OCI-LY3 (cell line): ENCODE data around the gene DELE1.

ENCODE experiments used
- H2AFZ ChIP-seq: fragments of 200-600, 300-600 bp; shearing (Covaris generic); 2 replicates; pipeline ENCODE4 v1.6.0; 2014; ENCODE audit warnings: antibody characterized with exemption, low read depth, low read length
- H3K27ac ChIP-seq: fragments of 200-600, 300-600 bp; sonication (generic); 2 replicates; pipeline ENCODE4 v1.5.1; 2014; ENCODE audit warnings: mild to moderate bottlenecking, low read length, moderate library complexity, mixed read lengths
- H3K27me3 ChIP-seq: fragments of 200-600, 300-600 bp; sonication (generic); 2 replicates; pipeline ENCODE4 v1.6.1; 2014; ENCODE audit warnings: low read depth, low read length, mixed read lengths
- H3K36me3 ChIP-seq: fragments of 200-600, 300-600 bp; sonication (generic); replicated peaks from 2 replicates; pipeline ENCODE3; 2014; ENCODE audit warnings: low read depth, low read length, mixed read lengths
- H3K4me1 ChIP-seq: fragments of 300-600, 200-600 bp; sonication (generic); 2 replicates; pipeline ENCODE4 v1.6.1; 2014; ENCODE audit warnings: low read length, mixed read lengths
- H3K4me2 ChIP-seq: fragments of 200-600, 300-600 bp; sonication (generic); 2 replicates; pipeline ENCODE4 v1.6.1; 2014; ENCODE audit warnings: low read length, mixed read lengths
- H3K4me3 ChIP-seq: fragments of 300-600, 200-600 bp; sonication (generic); 2 replicates; pipeline ENCODE4 v1.5.1; 2014; ENCODE audit warnings: antibody characterized with exemption, mild to moderate bottlenecking, low read length, moderate library complexity
- H3K79me2 ChIP-seq: fragments of 300-600, 200-600 bp; shearing (Covaris generic); 2 replicates; pipeline ENCODE4 v1.6.1; 2014; ENCODE audit warnings: mild to moderate bottlenecking, low read length, mixed read lengths
- H3K9ac ChIP-seq: fragments of 300-600, 200-600 bp; shearing (Covaris generic); 2 replicates; pipeline ENCODE4 v1.6.0; 2014; ENCODE audit warnings: mild to moderate bottlenecking, low read length, moderate library complexity
- H3K9me3 ChIP-seq: fragments of 200-600, 300-600 bp; shearing (Covaris generic); 2 replicates; pipeline ENCODE4 v1.6.1; 2014; ENCODE audit warnings: low read length, mixed read lengths; ENCODE audit not compliant: insufficient read depth
- H4K20me1 ChIP-seq: fragments of 200-600, 300-600 bp; sonication (generic); 2 replicates; pipeline ENCODE4 v1.6.1; 2016; ENCODE audit warnings: low read length, mixed read lengths; ENCODE audit not compliant: insufficient read depth
- EZH2phosphoT487 ChIP-seq: fragments of 200-600 bp; shearing (Covaris generic); IDR thresholded peaks from 2 replicates; pipeline ENCODE4 v1.6.1; 2018; ENCODE audit warnings: antibody characterized with exemption, mixed run types, low read depth
- TF ChIP-seq, protein P1 (sequence below): fragments of 200-600, 300-600 bp; sonication (generic); IDR thresholded peaks from 2 replicates; pipeline ENCODE4 v1.5.1; 2014; ENCODE audit warnings: antibody characterized with exemption, low read length, low read depth

The DELE1 gene, protein sequence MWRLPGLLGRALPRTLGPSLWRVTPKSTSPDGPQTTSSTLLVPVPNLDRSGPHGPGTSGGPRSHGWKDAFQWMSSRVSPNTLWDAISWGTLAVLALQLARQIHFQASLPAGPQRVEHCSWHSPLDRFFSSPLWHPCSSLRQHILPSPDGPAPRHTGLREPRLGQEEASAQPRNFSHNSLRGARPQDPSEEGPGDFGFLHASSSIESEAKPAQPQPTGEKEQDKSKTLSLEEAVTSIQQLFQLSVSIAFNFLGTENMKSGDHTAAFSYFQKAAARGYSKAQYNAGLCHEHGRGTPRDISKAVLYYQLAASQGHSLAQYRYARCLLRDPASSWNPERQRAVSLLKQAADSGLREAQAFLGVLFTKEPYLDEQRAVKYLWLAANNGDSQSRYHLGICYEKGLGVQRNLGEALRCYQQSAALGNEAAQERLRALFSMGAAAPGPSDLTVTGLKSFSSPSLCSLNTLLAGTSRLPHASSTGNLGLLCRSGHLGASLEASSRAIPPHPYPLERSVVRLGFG

DNA sequence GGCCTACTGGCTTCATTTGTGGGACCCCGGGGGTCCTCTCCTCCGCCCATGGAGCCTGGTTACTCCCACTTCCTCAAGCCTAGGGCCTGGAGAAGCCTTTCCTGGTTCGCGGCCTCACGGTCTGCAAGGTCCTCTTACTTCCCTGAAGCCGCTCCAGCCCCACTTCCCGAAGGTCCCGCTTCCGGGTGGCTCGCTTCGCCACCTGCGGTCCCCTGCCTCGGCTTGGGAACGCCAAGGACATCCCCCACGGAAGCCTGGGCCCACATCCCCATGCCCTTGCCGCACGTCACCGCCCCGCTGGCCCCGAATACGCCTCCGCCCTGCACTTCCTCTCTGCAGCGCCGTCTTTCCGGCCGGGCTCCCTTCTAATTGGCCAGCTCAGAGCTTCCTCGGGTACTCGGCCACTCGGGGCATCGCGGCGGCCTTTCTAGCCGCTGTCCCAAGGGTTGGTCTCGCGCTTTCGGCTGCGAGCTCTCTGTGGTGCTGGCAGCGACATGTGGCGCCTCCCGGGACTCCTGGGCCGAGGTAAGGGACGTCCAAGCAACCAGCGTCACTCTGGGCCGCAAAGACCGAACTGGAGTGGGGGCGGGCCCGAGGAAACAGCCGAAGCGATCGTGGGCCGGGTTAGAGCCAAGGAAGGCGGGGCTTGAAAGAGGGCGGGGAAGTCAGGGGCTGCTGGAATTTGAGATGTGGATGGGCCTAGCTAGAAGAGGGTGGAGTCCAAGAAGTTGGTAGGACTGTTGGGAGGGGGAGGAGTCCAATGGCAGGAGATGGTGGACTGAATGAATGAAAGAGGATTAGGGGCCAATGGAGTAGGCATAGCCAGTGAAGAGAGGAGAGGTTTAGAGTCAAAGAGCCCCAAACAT, at the start of gene DELE1:
TSS of gene DELE1 (plus strand) at position 424 of the 866 bp plus-strand sequence. CDS start at position 495, 71 bp downstream.
- TF ChIP-seq EZH2phosphoT487 = no peak
- TF ChIP-seq, protein P1, sequence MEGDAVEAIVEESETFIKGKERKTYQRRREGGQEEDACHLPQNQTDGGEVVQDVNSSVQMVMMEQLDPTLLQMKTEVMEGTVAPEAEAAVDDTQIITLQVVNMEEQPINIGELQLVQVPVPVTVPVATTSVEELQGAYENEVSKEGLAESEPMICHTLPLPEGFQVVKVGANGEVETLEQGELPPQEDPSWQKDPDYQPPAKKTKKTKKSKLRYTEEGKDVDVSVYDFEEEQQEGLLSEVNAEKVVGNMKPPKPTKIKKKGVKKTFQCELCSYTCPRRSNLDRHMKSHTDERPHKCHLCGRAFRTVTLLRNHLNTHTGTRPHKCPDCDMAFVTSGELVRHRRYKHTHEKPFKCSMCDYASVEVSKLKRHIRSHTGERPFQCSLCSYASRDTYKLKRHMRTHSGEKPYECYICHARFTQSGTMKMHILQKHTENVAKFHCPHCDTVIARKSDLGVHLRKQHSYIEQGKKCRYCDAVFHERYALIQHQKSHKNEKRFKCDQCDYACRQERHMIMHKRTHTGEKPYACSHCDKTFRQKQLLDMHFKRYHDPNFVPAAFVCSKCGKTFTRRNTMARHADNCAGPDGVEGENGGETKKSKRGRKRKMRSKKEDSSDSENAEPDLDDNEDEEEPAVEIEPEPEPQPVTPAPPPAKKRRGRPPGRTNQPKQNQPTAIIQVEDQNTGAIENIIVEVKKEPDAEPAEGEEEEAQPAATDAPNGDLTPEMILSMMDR = no peak
- Histone ChIP-seq H3K36me3 (peaks cover 8% of the 10 kb centered on the region), H3K4me3 (peak within 1 kb of the TSS; percentile 97), H3K9ac (peak within 1 kb of the TSS; percentile 97), H3K9me3 (no peaks in the 10 kb centered on the region), H2AFZ (peak within 1 kb of the TSS; percentile 95), H3K27me3 (no peaks in the 10 kb centered on the region), H3K4me1 (peaks cover 5% of the 10 kb centered on the region; the same call in 1 of the 2 replicates), H3K4me2 (peak within 1 kb of the TSS; percentile 76), H3K79me2 (peaks cover 13% of the 10 kb centered on the region), H4K20me1 (peaks cover 4% of the 10 kb centered on the region; the same call in 1 of the 2 replicates), H3K27ac (peak within 1 kb of the TSS; percentile 87)

DNA sequence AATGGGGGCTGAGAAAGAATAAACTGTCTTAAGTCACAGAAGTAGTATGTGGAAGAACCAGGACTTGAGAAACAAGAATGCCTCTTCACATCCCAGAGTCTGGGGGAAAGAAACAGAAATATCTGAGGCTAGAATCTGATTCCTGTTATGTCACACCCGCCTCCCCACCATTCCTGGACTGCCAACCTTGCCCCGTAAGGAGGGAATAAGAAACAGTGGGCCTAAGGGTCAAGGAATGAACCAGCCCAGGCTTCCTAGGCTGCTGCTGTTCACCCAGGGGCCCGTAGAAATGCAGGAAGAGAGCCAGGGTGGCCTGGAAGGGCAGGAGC, 49.8 kb upstream of the DELE1 start:
- Histone ChIP-seq H3K4me1 (peaks cover 3% of the 10 kb centered on the region; the same call in 1 of the 2 replicates), H2AFZ (no peak overlapping the region), H3K27ac (no peak overlapping the region), H3K4me3 (no peak overlapping the region), H3K9me3 (no peaks in the 10 kb centered on the region), H3K9ac (no peak overlapping the region), H4K20me1 (no peaks in the 10 kb centered on the region), H3K4me2 (no peak overlapping the region), H3K27me3 (peaks cover 24% of the 10 kb centered on the region), H3K79me2 (no peaks in the 10 kb centered on the region), H3K36me3 (no peaks in the 10 kb centered on the region)
- TF ChIP-seq EZH2phosphoT487 = no peak
- TF ChIP-seq, protein P1 = no peak

DNA sequence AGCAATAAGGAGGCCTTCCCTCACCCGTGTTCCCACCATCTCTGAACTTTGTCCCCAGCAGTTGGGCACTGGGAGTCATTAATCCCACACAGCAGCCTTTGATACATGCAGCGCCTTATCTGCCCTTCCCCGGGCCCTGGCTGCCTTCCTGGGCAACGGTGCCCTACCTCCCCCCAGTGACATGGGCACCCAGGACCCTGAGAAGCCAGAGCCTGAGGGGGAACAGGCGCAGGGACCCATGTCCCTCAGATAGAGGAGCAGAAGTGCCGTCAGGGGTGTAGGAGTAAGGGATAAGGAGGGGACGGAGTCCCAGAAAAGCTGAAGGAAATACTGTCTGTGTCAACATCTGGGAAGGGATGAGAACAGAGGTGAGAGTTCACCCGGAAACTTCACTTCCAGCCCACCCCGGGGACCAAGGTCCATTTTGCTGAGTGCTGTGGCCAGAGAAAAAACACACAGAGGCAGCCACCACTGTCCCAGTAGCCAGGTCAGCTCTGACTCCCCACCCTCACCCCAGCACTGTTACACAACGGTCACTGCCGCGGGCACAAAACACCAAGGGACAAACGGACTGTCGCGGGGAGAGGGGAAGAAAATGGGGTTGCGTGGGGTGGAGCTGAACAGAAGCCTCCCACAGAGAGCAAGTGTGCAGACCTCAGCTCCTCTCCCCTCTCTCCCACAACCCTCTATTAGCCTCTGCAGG, 49.3 kb upstream of the DELE1 start:
- H4K20me1 ChIP-seq = no peaks in the 10 kb centered on the region
- H3K27ac ChIP-seq = no peak overlapping the region
- H3K79me2 ChIP-seq = no peaks in the 10 kb centered on the region
- no peak overlapping the region for H3K4me2 ChIP-seq
- no peak overlapping the region for H3K9ac ChIP-seq
- peaks cover 5% of the 10 kb centered on the region; the same call in 1 of the 2 replicates for H3K4me1 ChIP-seq
- H3K9me3 ChIP-seq = no peaks in the 10 kb centered on the region
- TF ChIP-seq, protein P1 = no peak
- no peak for TF ChIP-seq EZH2phosphoT487
- no peaks in the 10 kb centered on the region for H3K36me3 ChIP-seq
- H3K4me3 ChIP-seq = no peak overlapping the region
- peaks cover 21% of the 10 kb centered on the region for H3K27me3 ChIP-seq
- no peak overlapping the region for H2AFZ ChIP-seq
